ENCODE results near the gene KHDC4.

KHDC4 gene

GRCh38 chr1:155957411-155957915 is 23.2 kb upstream of the KHDC4 start:
- no peak overlapping the region for H2AFZ ChIP-seq
- no peaks in the 10 kb centered on the region for H3K27me3 ChIP-seq (ENCODE audit: control insufficient read depth, insufficient read depth, low read length)
- no peak overlapping the region for H3K9ac ChIP-seq
- TF ChIP-seq CTCF (IDR thresholded peaks at IDR 0.05) = no peak
- no peaks in the 10 kb centered on the region for H3K4me1 ChIP-seq
- H3K4me2 ChIP-seq (ENCODE audit: low read length) = no peak overlapping the region
- H3K9me3 ChIP-seq (ENCODE audit: control insufficient read depth, low read length) = no peaks in the 10 kb centered on the region
- H3K79me2 ChIP-seq = no peaks in the 10 kb centered on the region
- H3K27ac ChIP-seq = no peak overlapping the region
- no peaks in the 10 kb centered on the region for H3K36me3 ChIP-seq (ENCODE audit: control insufficient read depth, insufficient read depth, low read length)
- H3K4me3 ChIP-seq (ENCODE audit: low read depth, low read length) = no peak overlapping the region

- Histone ChIP-seq H3K27me3 (ENCODE audit: control insufficient read depth, insufficient read depth, low read length) (no peaks in the 10 kb centered on the region), H3K36me3 (ENCODE audit: control insufficient read depth, insufficient read depth, low read length) (no peaks in the 10 kb centered on the region), H3K4me1 (no peaks in the 10 kb centered on the region), H3K79me2 (no peaks in the 10 kb centered on the region), H3K4me2 (ENCODE audit: low read length) (no peak overlapping the region), H3K4me3 (ENCODE audit: low read depth, low read length) (no peak overlapping the region), H3K9me3 (ENCODE audit: control insufficient read depth, low read length) (no peaks in the 10 kb centered on the region), H3K27ac (no peak overlapping the region), H2AFZ (no peak overlapping the region), H3K9ac (no peak overlapping the region)
- no peak for TF ChIP-seq CTCF (IDR thresholded peaks at IDR 0.05)
Measured at GRCh38 chr1:155954645-155955044, 20.4 kb upstream of the KHDC4 start.

GRCh38 chr1:155952505-155952890 is 18.3 kb upstream of the KHDC4 start:
- H2AFZ ChIP-seq = no peak overlapping the region
- TF ChIP-seq CTCF (IDR thresholded peaks at IDR 0.05) = no peak
- H3K9ac ChIP-seq = no peak overlapping the region
- no peak overlapping the region for H3K4me3 ChIP-seq (ENCODE audit: low read depth, low read length)
- H3K9me3 ChIP-seq (ENCODE audit: control insufficient read depth, low read length) = no peaks in the 10 kb centered on the region
- H3K4me1 ChIP-seq = no peaks in the 10 kb centered on the region
- no peak overlapping the region for H3K4me2 ChIP-seq (ENCODE audit: low read length)
- no peaks in the 10 kb centered on the region for H3K79me2 ChIP-seq
- H3K27me3 ChIP-seq (ENCODE audit: control insufficient read depth, insufficient read depth, low read length) = no peaks in the 10 kb centered on the region
- H3K27ac ChIP-seq = no peak overlapping the region
- H3K36me3 ChIP-seq (ENCODE audit: control insufficient read depth, insufficient read depth, low read length) = no peaks in the 10 kb centered on the region

GRCh38 chr1:155951753-155952504 is 17.7 kb upstream of the KHDC4 start:
- no peak overlapping the region for H3K27ac ChIP-seq

More at GRCh38 chr1:155951753-155952504, 17.7 kb upstream of the KHDC4 start:
- no peaks in the 10 kb centered on the region for H3K4me1 ChIP-seq
- H3K36me3 ChIP-seq (ENCODE audit: control insufficient read depth, insufficient read depth, low read length) = no peaks in the 10 kb centered on the region
- TF ChIP-seq CTCF (IDR thresholded peaks at IDR 0.05) = no peak
- no peak overlapping the region for H3K9ac ChIP-seq
- no peaks in the 10 kb centered on the region for H3K79me2 ChIP-seq
- no peak overlapping the region for H2AFZ ChIP-seq
- H3K27me3 ChIP-seq (ENCODE audit: control insufficient read depth, insufficient read depth, low read length) = no peaks in the 10 kb centered on the region
- no peak overlapping the region for H3K4me3 ChIP-seq (ENCODE audit: low read depth, low read length)
- H3K9me3 ChIP-seq (ENCODE audit: control insufficient read depth, low read length) = no peaks in the 10 kb centered on the region
- H3K4me2 ChIP-seq (ENCODE audit: low read length) = no peak overlapping the region
